ENCODE measurements around the gene NBAS. TPM values are rescaled to one million over a fixed set of nuclear protein-coding genes. Genes with fewer than 3 reads are reported as not detected.

The NBAS gene
- total and polyA plus RNA-seq, 10 of the 15 experiments (the other 5 are each of a cell fraction or from before 2014, with no cell fraction given) = 4.3 to 32.7 (median 20.8) TPM

DNA sequence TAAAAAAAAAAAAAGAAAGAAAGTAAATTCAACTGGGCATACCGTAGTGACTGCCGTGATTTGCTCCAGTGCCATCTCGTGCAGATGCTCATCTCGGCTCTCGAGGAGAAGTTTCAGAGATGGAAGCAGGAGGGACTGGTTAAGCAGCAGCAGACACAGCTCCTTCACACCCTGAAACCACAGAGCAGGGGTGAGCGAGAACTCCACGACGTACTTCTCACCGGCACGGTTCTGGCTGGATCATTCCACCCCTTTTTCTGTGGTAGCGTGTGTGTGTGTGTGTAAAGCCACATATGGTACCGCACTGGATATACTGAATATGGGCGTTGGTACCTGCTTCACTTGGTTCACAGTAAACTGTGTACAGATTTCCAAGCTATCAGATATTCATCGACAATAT, 382.2 kb downstream of the NBAS start (continued):
- TF ChIP-seq E2F8 (IDR thresholded peaks at IDR 0.05; ENCODE audit: low read depth, partially characterized antibody) = no peak
- TF ChIP-seq HCFC1 (IDR thresholded peaks at IDR 0.05; ENCODE audit: low read length) = no peak
- no peak for TF ChIP-seq BACH1 (IDR thresholded peaks at IDR 0.05; ENCODE audit: borderline replicate concordance)
- TF ChIP-seq PAX5 (IDR thresholded peaks at IDR 0.05; ENCODE audit: borderline replicate concordance, low read depth, low read length) = no peak
- TF ChIP-seq, protein P1, sequence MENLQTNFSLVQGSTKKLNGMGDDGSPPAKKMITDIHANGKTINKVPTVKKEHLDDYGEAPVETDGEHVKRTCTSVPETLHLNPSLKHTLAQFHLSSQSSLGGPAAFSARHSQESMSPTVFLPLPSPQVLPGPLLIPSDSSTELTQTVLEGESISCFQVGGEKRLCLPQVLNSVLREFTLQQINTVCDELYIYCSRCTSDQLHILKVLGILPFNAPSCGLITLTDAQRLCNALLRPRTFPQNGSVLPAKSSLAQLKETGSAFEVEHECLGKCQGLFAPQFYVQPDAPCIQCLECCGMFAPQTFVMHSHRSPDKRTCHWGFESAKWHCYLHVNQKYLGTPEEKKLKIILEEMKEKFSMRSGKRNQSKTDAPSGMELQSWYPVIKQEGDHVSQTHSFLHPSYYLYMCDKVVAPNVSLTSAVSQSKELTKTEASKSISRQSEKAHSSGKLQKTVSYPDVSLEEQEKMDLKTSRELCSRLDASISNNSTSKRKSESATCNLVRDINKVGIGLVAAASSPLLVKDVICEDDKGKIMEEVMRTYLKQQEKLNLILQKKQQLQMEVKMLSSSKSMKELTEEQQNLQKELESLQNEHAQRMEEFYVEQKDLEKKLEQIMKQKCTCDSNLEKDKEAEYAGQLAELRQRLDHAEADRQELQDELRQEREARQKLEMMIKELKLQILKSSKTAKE (IDR thresholded peaks at IDR 0.05; ENCODE audit: low read depth, poor library complexity, severe bottlenecking) = no peak
- no peak for TF ChIP-seq MEF2A (IDR thresholded peaks at IDR 0.05; ENCODE audit: insufficient read depth, low read depth, low read length)
- no peak for TF ChIP-seq NRF1 (conservative IDR thresholded peaks at IDR 0.05; ENCODE audit: low read depth, low read length)
- no peak for TF ChIP-seq RB1 (IDR thresholded peaks at IDR 0.05; ENCODE audit: borderline replicate concordance)
- no peak for TF ChIP-seq SUPT20H (IDR thresholded peaks at IDR 0.05; ENCODE audit: borderline replicate concordance, control insufficient read depth, low read depth, low read length)

Data from GM12878 (cell line).